Measurements from ENCODE around the gene FBXO40. TPM values are rescaled to one million over a fixed set of nuclear protein-coding genes. Genes with fewer than 3 reads are reported as not detected.
"Not testable (repeated sequence)": the region's sequence is repeated elsewhere in the genome, so short reads cannot be mapped to it uniquely, and the experiment has no call there.

FBXO40 gene
- total and polyA plus RNA-seq, 2 experiments from 2014 or later = 0.03 TPM; not detected in 1

- H3K27ac Mint-ChIP-seq; H3K79me2 ChIP-seq (replicated peaks; ENCODE audit: insufficient read depth); H3K4me2 ChIP-seq; H3K36me3 ChIP-seq (ENCODE audit: insufficient read depth); ATAC-seq; H3K27me3 Mint-ChIP-seq (ENCODE audit: insufficient read depth, low read depth, poor library complexity); H3K9me2 ChIP-seq (ENCODE audit: insufficient read depth); H3K27ac ChIP-seq (ENCODE audit: low read depth); H4K20me1 ChIP-seq (replicated peaks; ENCODE audit: insufficient read depth); DNase-seq (ENCODE audit: low spot score); H3K4me3 Mint-ChIP-seq; H3F3A ChIP-seq (replicated peaks; ENCODE audit: low read depth); H3K36me3 Mint-ChIP-seq (ENCODE audit: low read depth); H3K27me3 ChIP-seq (ENCODE audit: insufficient read depth); H3K4me3 ChIP-seq; H3K9me3 Mint-ChIP-seq; H2AFZ ChIP-seq: not testable (repeated sequence)
- peaks cover 32% of the 10 kb centered on the region for H3K4me1 ChIP-seq (ENCODE audit: insufficient read depth)
- peaks cover 37% of the 10 kb centered on the region for H3K4me1 Mint-ChIP-seq
These were observed 6.7 kb downstream of the FBXO40 start for GRCh38 chr3:121599900-121600299.

DNA sequence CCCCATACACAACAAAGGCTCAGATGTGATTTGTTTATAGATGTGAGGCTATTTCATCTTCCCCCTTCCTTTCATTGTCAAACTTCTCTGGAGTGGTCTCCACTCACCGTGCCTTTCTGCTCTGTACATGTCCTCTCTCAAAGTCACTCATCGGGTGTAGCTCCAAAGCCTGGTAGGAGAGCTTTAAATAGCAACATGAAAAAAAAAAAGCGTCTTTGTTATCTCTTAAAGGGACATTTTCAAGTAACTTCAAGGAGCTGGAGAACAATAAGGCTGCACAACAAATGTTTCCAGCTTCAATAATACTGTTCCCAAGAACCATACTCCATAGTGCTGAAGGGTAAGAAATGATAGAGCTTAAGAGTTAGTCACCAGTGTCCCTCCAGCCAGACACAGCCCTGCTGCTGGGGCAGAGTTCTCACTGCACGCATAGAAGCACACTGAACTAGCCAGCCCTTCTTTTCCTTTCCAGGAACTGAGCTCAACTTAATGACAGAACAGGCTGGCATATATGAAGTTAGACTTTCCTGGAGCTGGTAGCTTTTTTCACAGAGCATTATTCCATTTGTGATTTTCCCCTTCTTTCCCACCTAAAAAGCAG, 8.1 kb downstream of the FBXO40 start:
- Histone ChIP-seq H3F3A (replicated peaks; ENCODE audit: low read depth) (no peaks in the 10 kb centered on the region), H4K20me1 (replicated peaks; ENCODE audit: insufficient read depth) (no peaks in the 10 kb centered on the region), H3K4me3 (no peak overlapping the region), H3K27me3 (ENCODE audit: insufficient read depth) (no peaks in the 10 kb centered on the region), H3K36me3 (ENCODE audit: insufficient read depth) (no peaks in the 10 kb centered on the region), H3K27ac (ENCODE audit: low read depth) (peak overlapping the region; percentile 33), H2AFZ (peak overlapping the region; percentile 57), H3K4me2 (peak overlapping the region; percentile 37; the same call in 1 of the 2 replicates), H3K4me1 (ENCODE audit: insufficient read depth) (peaks cover 27% of the 10 kb centered on the region), H3K9me2 (ENCODE audit: insufficient read depth) (peaks cover 12% of the 10 kb centered on the region; the same call in 1 of the 2 replicates), H3K79me2 (replicated peaks; ENCODE audit: insufficient read depth) (no peaks in the 10 kb centered on the region)
- H3K36me3 Mint-ChIP-seq (ENCODE audit: low read depth) = no peaks in the 10 kb centered on the region; the same call in 2 of the 3 replicates
- no peaks in the 10 kb centered on the region for H3K9me3 Mint-ChIP-seq
- DNase-seq (ENCODE audit: low spot score) (no peak), ATAC-seq (peak; percentile 53; the same call in 2 of the 3 replicates)
- TF ChIP-seq JUNB (IDR thresholded peaks at IDR 0.05; ENCODE audit: unreplicated experiment) = no peak
- TF ChIP-seq STAT1 (IDR thresholded peaks at IDR 0.05; ENCODE audit: unreplicated experiment) = no peak
- TF ChIP-seq ZNF331 (CRISPR knock-in tag; IDR thresholded peaks at IDR 0.05; ENCODE audit: low read depth) = no peak
- TF ChIP-seq ZNF114 (CRISPR knock-in tag; IDR thresholded peaks at IDR 0.05) = no peak
- no peak for TF ChIP-seq EZH2 (IDR thresholded peaks at IDR 0.05; ENCODE audit: low read depth, unreplicated experiment)
- no peak for TF ChIP-seq EZH2phosphoT487 (IDR thresholded peaks at IDR 0.05; ENCODE audit: unreplicated experiment)
- no peak for TF ChIP-seq NANOG (IDR thresholded peaks at IDR 0.05; ENCODE audit: borderline replicate concordance)
- TF ChIP-seq CREB1 (CRISPR knock-in tag; IDR thresholded peaks at IDR 0.05; ENCODE audit: low read depth) = no peak
- TF ChIP-seq, protein P1, sequence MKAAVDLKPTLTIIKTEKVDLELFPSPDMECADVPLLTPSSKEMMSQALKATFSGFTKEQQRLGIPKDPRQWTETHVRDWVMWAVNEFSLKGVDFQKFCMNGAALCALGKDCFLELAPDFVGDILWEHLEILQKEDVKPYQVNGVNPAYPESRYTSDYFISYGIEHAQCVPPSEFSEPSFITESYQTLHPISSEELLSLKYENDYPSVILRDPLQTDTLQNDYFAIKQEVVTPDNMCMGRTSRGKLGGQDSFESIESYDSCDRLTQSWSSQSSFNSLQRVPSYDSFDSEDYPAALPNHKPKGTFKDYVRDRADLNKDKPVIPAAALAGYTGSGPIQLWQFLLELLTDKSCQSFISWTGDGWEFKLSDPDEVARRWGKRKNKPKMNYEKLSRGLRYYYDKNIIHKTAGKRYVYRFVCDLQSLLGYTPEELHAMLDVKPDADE (IDR thresholded peaks at IDR 0.05) = no peak
- TF ChIP-seq ZNF462 (CRISPR knock-in tag; IDR thresholded peaks at IDR 0.05) = no peak
- no peak for TF ChIP-seq POLR2AphosphoS5 (IDR thresholded peaks at IDR 0.05; ENCODE audit: low read depth)
- H3K27ac Mint-ChIP-seq = peak overlapping the region; percentile 10; the same call in 1 of the 2 replicates
- peaks cover 26% of the 10 kb centered on the region for H3K4me1 Mint-ChIP-seq
- H3K4me3 Mint-ChIP-seq = no peak overlapping the region
- no peaks in the 10 kb centered on the region for H3K27me3 Mint-ChIP-seq (ENCODE audit: insufficient read depth, low read depth, poor library complexity)

Data from GM23338 (cell line).